T-cell (primary cell): ENCODE results near the gene TSPEAR. TPM values are rescaled to one million over a fixed set of nuclear protein-coding genes. Genes with fewer than 3 reads are reported as not detected.
A peak's percentile ranks its signal among the peaks of the same experiment; 100 is the strongest.
"Not testable (repeated sequence)": the region's sequence is repeated elsewhere in the genome, so short reads cannot be mapped to it uniquely, and the experiment has no call there.

ENCODE experiments used
- ATAC-seq, 4 experiments: fragments of 200-7000 bp in 3 of 4; fragments of 150-1000 bp in 1 of 4; cut with Tn5 transposase; replicated peaks in 1 of 4; 1 replicate in 3 of 4; 2 replicates in 1 of 4; pipeline ENCODE4 v1.10.0; 2021; ENCODE audit warnings: moderate library complexity in 3 of 4, mild to moderate bottlenecking in 2 of 4, moderate number of reproducible peaks in 1 of 4
- CTCF ChIA-PET, 2 donors: fragments of 300-600 bp; sonication (Branson Sonifier 250); formaldehyde crosslinking; loops; one replicate each; lab custom pipeline; 2022; ENCODE audit warnings: antibody characterized with exemption in 2 of 2; lab: Charles Lee
- POLR2A ChIA-PET, 2 donors: fragments of 300-600 bp; sonication (Branson Sonifier 250); formaldehyde crosslinking; loops; one replicate each; lab custom pipeline; 2022; ENCODE audit warnings: antibody characterized with exemption in 2 of 2; lab: Charles Lee
- DNase-seq, 35 experiments: peaks; one replicate each; pipeline versions ENCODE4 v3.0.0 to v3.0.0-alpha.2; 2013 to 2023
- H3K27ac ChIP-seq: one replicate; pipeline ENCODE4 v1.5.1; 2013; ENCODE audit warnings: low read length
- H3K27me3 ChIP-seq, 2 experiments: replicated peaks in 1 of 2; 1 replicate in 1 of 2; 2 replicates in 1 of 2; pipeline versions ENCODE4 v1.6.1 to v1.7.0; 2013; ENCODE audit warnings: low read length in 1 of 2, mixed read lengths in 1 of 2; ENCODE audit not compliant: control insufficient read depth in 2 of 2, insufficient read depth in 2 of 2; ENCODE audit errors: extremely low read depth in 1 of 2
- H3K36me3 ChIP-seq, 2 donors: 1 replicate in 1 of 2; 2 replicates in 1 of 2; pipeline versions ENCODE4 v1.6.1 to v1.7.0; 2013; ENCODE audit warnings: low read length in 1 of 2; ENCODE audit not compliant: control insufficient read depth in 2 of 2, insufficient read depth in 1 of 2; ENCODE audit errors: extremely low read depth in 1 of 2
- H3K4me1 ChIP-seq, 2 experiments: 1 replicate in 1 of 2; 2 replicates in 1 of 2; pipeline versions ENCODE4 v1.6.1 to v1.7.0; 2013; ENCODE audit warnings: low read length in 2 of 2, mixed read lengths in 1 of 2; ENCODE audit not compliant: insufficient read depth in 2 of 2, control insufficient read depth in 1 of 2; ENCODE audit errors: extremely low read depth in 1 of 2
- H3K4me3 ChIP-seq, 2 donors: 1 replicate in 1 of 2; 2 replicates in 1 of 2; pipeline versions ENCODE4 v1.5.1 to v1.7.0; 2013; ENCODE audit warnings: mild to moderate bottlenecking in 2 of 2, low read length in 1 of 2, moderate library complexity in 1 of 2; ENCODE audit not compliant: control insufficient read depth in 1 of 2; ENCODE audit errors: extremely low read depth in 1 of 2
- H3K9me3 ChIP-seq: 2 replicates; pipeline ENCODE4 v1.7.0; 2013
- H3K27ac Mint-ChIP-seq, 2 donors: one replicate each; pipeline ENCODE4 v1.8.0; 2020 to 2021; ENCODE audit warnings: mild to moderate bottlenecking in 2 of 2, mixed read lengths in 2 of 2
- H3K27me3 Mint-ChIP-seq, 2 donors: one replicate each; pipeline ENCODE4 v1.8.0; 2021 to 2022; ENCODE audit warnings: mixed read lengths in 2 of 2
- H3K36me3 Mint-ChIP-seq: one replicate; pipeline ENCODE4 v1.8.0; 2021; ENCODE audit warnings: mixed read lengths
- H3K4me1 Mint-ChIP-seq, 3 donors: one replicate each; pipeline ENCODE4 v1.8.0; 2020 to 2022; ENCODE audit warnings: mixed read lengths in 3 of 3, mild to moderate bottlenecking in 1 of 3
- H3K4me3 Mint-ChIP-seq, 3 donors: one replicate each; pipeline ENCODE4 v1.8.0; 2020 to 2022; ENCODE audit warnings: mild to moderate bottlenecking in 3 of 3, mixed read lengths in 3 of 3, moderate library complexity in 3 of 3
- H3K9me3 Mint-ChIP-seq, 3 donors: one replicate each; pipeline ENCODE4 v1.8.0; 2020 to 2022; ENCODE audit warnings: mixed read lengths in 3 of 3
- WGBS: methylation state at CpG from one replicate; pipeline ENCODE4 v1.1.5; 2013; ENCODE audit warnings: missing lambda C conversion rate; ENCODE audit not compliant: insufficient coverage; 5-methylcytosine and 5-hydroxymethylcytosine counted together
- total RNA-seq, 35 experiments: library from RNA in 6 of 35; stranded (reverse) in 6 of 35; fragments of 120-200 nt in 1 of 35; gene quantifications; one replicate each; pipeline versions ENCODE4 v1.2.1 to v1.2.4 and lab custom pipeline; 2013 to 2026

Gene TSPEAR
- total RNA-seq, 5 donors from 2014 or later (not counting 1 experiment from before 2014, with no cell fraction given), result not detected

DNA sequence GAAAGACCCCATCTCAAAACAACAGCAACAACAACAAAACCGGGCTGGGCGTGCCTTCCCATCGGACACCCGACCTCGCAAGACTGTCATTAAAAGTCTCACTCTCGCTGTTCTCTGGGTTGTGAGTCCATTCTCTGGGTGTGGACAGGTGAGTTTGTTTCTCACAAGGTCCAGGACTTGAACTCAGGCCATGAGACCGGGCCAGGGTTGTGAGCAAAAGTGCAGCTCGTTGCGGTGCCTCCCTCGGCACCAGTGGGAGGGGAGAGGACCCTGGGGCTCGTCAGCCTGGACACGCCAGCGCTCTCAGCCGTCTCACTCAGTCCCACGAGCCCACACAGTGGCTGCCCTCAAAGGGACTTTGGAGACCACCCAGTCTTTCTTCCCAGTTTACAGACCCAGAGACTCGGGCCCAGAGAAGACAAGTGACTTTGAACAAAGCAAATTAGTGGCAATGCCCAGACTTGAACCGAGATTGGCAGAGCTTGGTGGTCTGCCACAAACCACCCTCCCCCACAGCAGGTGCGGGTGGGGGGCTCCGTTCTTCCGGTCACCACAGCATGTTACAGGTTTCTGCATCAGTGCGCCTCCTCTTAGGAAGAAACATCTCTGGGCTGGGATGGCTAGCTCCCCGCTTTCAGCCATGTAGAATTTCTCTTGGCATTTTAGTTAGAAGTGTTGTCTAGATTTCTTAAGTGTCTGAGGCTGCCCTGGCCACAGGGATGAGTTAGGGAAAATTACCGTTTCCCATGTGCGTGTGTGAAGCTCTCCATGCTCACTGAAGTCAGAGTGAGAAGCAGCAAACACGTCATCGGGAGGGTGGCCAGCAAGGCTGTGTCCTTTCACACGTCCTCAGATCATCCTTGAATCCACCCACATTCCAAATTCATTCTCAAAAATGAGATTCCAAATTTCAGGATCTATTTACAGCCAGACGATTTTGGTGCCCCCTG lies 227.8 kb downstream of the TSPEAR start:
- DNase-seq (no peak), ATAC-seq (no peak)
- H3K36me3 ChIP-seq, result no peaks in the 10 kb centered on the region
- no peaks in the 10 kb centered on the region for H3K9me3 ChIP-seq
- H3K4me1 ChIP-seq, result peaks cover 11 to 16% of the 10 kb centered on the region in 2 experiments
- peaks cover 0 to 28% of the 10 kb centered on the region in 2 experiments for H3K27me3 ChIP-seq
- Mint-ChIP-seq H3K9me3 (no peaks in the 10 kb centered on the region), H3K36me3 (no peaks in the 10 kb centered on the region), H3K27ac (no peak overlapping the region), H3K27me3 (peaks cover 0 to 3% of the 10 kb centered on the region in 2 donors), H3K4me1 (peaks cover 12 to 18% (median 15%) of the 10 kb centered on the region in 3 donors), H3K4me3 (no peak overlapping the region)
- H3K27ac ChIP-seq, result no peak overlapping the region
- CTCF ChIA-PET, result no interaction called here
- no peak overlapping the region for H3K4me3 ChIP-seq
- WGBS, result 69% methylated on average over 12 of the region's 28 CpGs
- POLR2A ChIA-PET, result no interaction called here

GRCh38 chr21:44482581-44483287 lies 228.6 kb downstream of the TSPEAR start:
- H3K27me3 ChIP-seq, result peaks cover 0 to 27% of the 10 kb centered on the region in 2 experiments
- Mint-ChIP-seq H3K36me3 (no peaks in the 10 kb centered on the region), H3K27me3 (peaks cover 0 to 3% of the 10 kb centered on the region in 2 donors), H3K4me3 (no peak overlapping the region), H3K27ac (no peak overlapping the region), H3K4me1 (peaks cover 12 to 18% (median 14%) of the 10 kb centered on the region in 3 donors), H3K9me3 (no peaks in the 10 kb centered on the region)
- H3K36me3 ChIP-seq, result no peaks in the 10 kb centered on the region
- POLR2A ChIA-PET, result interaction anchor here in 1 of 2 donors (0.7 kb wide), 1 partner anchor 412 kb away, joined by 3 read pairs; no protein-coding TSS in a partner anchor
- DNase-seq (no peak), ATAC-seq (no peak)
- no peak overlapping the region for H3K4me3 ChIP-seq
- CTCF ChIA-PET, result no interaction called here
- peaks cover 11 to 16% of the 10 kb centered on the region in 2 experiments for H3K4me1 ChIP-seq
- no peak overlapping the region for H3K27ac ChIP-seq
- H3K9me3 ChIP-seq, result no peaks in the 10 kb centered on the region
- WGBS, result 89% methylated on average over 12 of the region's 14 CpGs

GRCh38 chr21:44480200-44481053 lies 230.9 kb downstream of the TSPEAR start:
- Mint-ChIP-seq H3K4me3 (no peak overlapping the region), H3K36me3 (no peaks in the 10 kb centered on the region), H3K9me3 (no peaks in the 10 kb centered on the region), H3K27me3 (no peaks in the 10 kb centered on the region), H3K27ac (no peak overlapping the region), H3K4me1 (peaks cover 6 to 13% (median 8%) of the 10 kb centered on the region in 3 donors)
- no peak for ATAC-seq
- WGBS, result 84% methylated on average over 9 of the region's 16 CpGs
- peaks cover 0 to 33% of the 10 kb centered on the region in 2 experiments for H3K27me3 ChIP-seq
- H3K27ac ChIP-seq, result no peak overlapping the region
- peaks cover 1 to 5% of the 10 kb centered on the region in 2 experiments for H3K4me1 ChIP-seq
- no peak for DNase-seq
- H3K36me3 ChIP-seq, result no peaks in the 10 kb centered on the region
- ChIA-PET POLR2A (no interaction called here), CTCF (interaction anchor here in 1 of 2 donors (0.6 kb wide), 1 partner anchor 14 kb away, joined by 3 read pairs; no protein-coding TSS in a partner anchor)
- no peak overlapping the region for H3K4me3 ChIP-seq
- H3K9me3 ChIP-seq, result no peaks in the 10 kb centered on the region

- H3K9me3 ChIP-seq, CTCF ChIA-PET, H3K36me3 ChIP-seq, POLR2A ChIA-PET, H3K36me3 Mint-ChIP-seq, H3K4me3 ChIP-seq, ATAC-seq, H3K27ac ChIP-seq, H3K27me3 Mint-ChIP-seq, H3K27ac Mint-ChIP-seq, H3K4me1 ChIP-seq, H3K4me1 Mint-ChIP-seq, H3K9me3 Mint-ChIP-seq: not testable (repeated sequence)
- peaks cover 0 to 31% of the 10 kb centered on the region in 2 experiments for H3K27me3 ChIP-seq
- H3K4me3 Mint-ChIP-seq, result peak overlapping the region in 1 of 3 donors; percentile 24
- peak in 24 of 35 experiments; percentile 3 to 52 (median 30) for DNase-seq
- WGBS, result 61% methylated on average over 6 of the region's 21 CpGs
These were observed 231.7 kb downstream of the TSPEAR start for GRCh38 chr21:44479556-44480199.

- H3K4me1 ChIP-seq, result peaks cover 0 to 3% of the 10 kb centered on the region in 2 experiments
- Mint-ChIP-seq H3K27me3 (no peaks in the 10 kb centered on the region), H3K9me3 (no peaks in the 10 kb centered on the region), H3K27ac (no peak overlapping the region), H3K4me1 (peaks cover 6 to 8% (median 7%) of the 10 kb centered on the region in 3 donors), H3K36me3 (no peaks in the 10 kb centered on the region), H3K4me3 (no peak overlapping the region)
- H3K27me3 ChIP-seq, result peaks cover 0 to 31% of the 10 kb centered on the region in 2 experiments
- ATAC-seq, result no peak
- ChIA-PET POLR2A (no interaction called here), CTCF (no interaction called here)
- no peak overlapping the region for H3K4me3 ChIP-seq
- no peaks in the 10 kb centered on the region for H3K9me3 ChIP-seq
- H3K36me3 ChIP-seq, result no peaks in the 10 kb centered on the region
- no peak for DNase-seq
- H3K27ac ChIP-seq, result no peak overlapping the region
- 85% methylated on average over 3 of the region's 5 CpGs for WGBS
These were observed 232.6 kb downstream of the TSPEAR start for GRCh38 chr21:44478801-44479167.
